Hepatocyte (in vitro differentiated cells): Measurements from ENCODE around the gene FOXF1. TPM values are rescaled to one million over a fixed set of nuclear protein-coding genes. Genes with fewer than 3 reads are reported as not detected.
A peak's percentile ranks its signal among the peaks of the same experiment; 100 is the strongest.

ENCODE experiments used
- DNase-seq: peaks from one replicate; pipeline ENCODE4 v3.0.0-alpha.2; 2016; ENCODE audit warnings: low spot score
- H2AFZ ChIP-seq: fragments of 200-600 bp; sonication (generic); 2 replicates; pipeline ENCODE4 v1.6.0; 2016; ENCODE audit warnings: antibody characterized with exemption, mild to moderate bottlenecking
- H3K27ac ChIP-seq: fragments of 200-600 bp; sonication (generic); 2 replicates; pipeline ENCODE4 v1.5.1; 2016; ENCODE audit warnings: mild to moderate bottlenecking
- H3K27me3 ChIP-seq: fragments of 200-600 bp; sonication (generic); 2 replicates; pipeline ENCODE4 v1.6.1; 2016
- H3K36me3 ChIP-seq: fragments of 200-600 bp; sonication (generic); replicated peaks from 2 replicates; pipeline ENCODE4 v1.5.1; 2016; ENCODE audit warnings: low read depth; ENCODE audit not compliant: insufficient read depth
- H3K4me1 ChIP-seq: fragments of 200-600 bp; sonication (generic); 2 replicates; pipeline ENCODE4 v1.5.1; 2016; ENCODE audit warnings: mild to moderate bottlenecking, moderate library complexity; ENCODE audit not compliant: insufficient read depth
- H3K4me2 ChIP-seq: fragments of 200-600 bp; sonication (generic); 2 replicates; pipeline ENCODE4 v1.6.0; 2016
- H3K4me3 ChIP-seq: fragments of 200-600 bp; sonication (generic); 2 replicates; pipeline ENCODE4 v1.5.1; 2016; ENCODE audit warnings: mild to moderate bottlenecking
- H3K79me2 ChIP-seq: fragments of 200-600 bp; sonication (generic); 2 replicates; pipeline ENCODE4 v1.6.0; 2017; ENCODE audit warnings: mild to moderate bottlenecking
- H3K9me2 ChIP-seq: fragments of 200-600 bp; sonication (generic); replicated peaks from 2 replicates; pipeline ENCODE4 v1.6.0; 2017; ENCODE audit warnings: mild to moderate bottlenecking; ENCODE audit not compliant: insufficient read depth
- H3K9me3 ChIP-seq: fragments of 200-600 bp; sonication (generic); 2 replicates; pipeline ENCODE4 v1.5.1; 2016; ENCODE audit warnings: low read depth, mild to moderate bottlenecking
- H4K20me1 ChIP-seq: fragments of 200-600 bp; sonication (generic); 2 replicates; pipeline ENCODE4 v1.6.0; 2016; ENCODE audit warnings: mild to moderate bottlenecking; ENCODE audit not compliant: insufficient read depth, poor library complexity, severe bottlenecking
- CTCF ChIP-seq: fragments of 200-600 bp; sonication (generic); IDR thresholded peaks from 2 replicates; pipeline ENCODE4 v1.5.1; 2016; ENCODE audit warnings: antibody characterized with exemption, mild to moderate bottlenecking; ENCODE audit not compliant: poor library complexity
- EZH2 ChIP-seq: fragments of 200-600 bp; sonication (generic); IDR thresholded peaks from 2 replicates; pipeline ENCODE4 v1.6.1; 2016; ENCODE audit warnings: antibody characterized with exemption, mild to moderate bottlenecking, borderline replicate concordance
- EZH2phosphoT487 ChIP-seq: fragments of 200-600 bp; sonication (generic); IDR thresholded peaks from one replicate; pipeline ENCODE4 v1.6.1; 2018; ENCODE audit warnings: antibody characterized with exemption, mild to moderate bottlenecking, low read depth, moderate library complexity; ENCODE audit not compliant: unreplicated experiment, severe bottlenecking
- whole genome bisulfite sequencing: methylation state at CpG from one replicate; pipeline ENCODE4 v1.1.6; 2016; ENCODE audit warnings: low lambda C conversion rate; ENCODE audit errors: missing lambda C conversion rate; 5-methylcytosine and 5-hydroxymethylcytosine counted together
- polyA plus RNA-seq: library from polyadenylated mRNA; unstranded; fragments of >200 nt; fragmentation: Nextera tagmentation; extraction: Ambion mirVana; gene quantifications from 2 replicates; pipeline ENCODE4 v1.2.1, GENCODE V29; 2016
- total RNA-seq: library from RNA; depleted of rRNA; stranded (reverse); fragments of >200 nt; gene quantifications from 2 replicates; pipeline ENCODE4 v1.2.3, GENCODE V29; 2014

FOXF1 gene
- total and polyA plus RNA-seq, 2 experiments from 2014 or later = 26.8 to 37.4 TPM

GRCh38 chr16:86505185-86505898 lies 5.0 kb upstream of the FOXF1 start:
- Histone ChIP-seq H4K20me1 (no peaks in the 10 kb centered on the region), H2AFZ (no peak overlapping the region), H3K36me3 (no peaks in the 10 kb centered on the region), H3K9me3 (no peaks in the 10 kb centered on the region), H3K4me1 (peaks cover 12% of the 10 kb centered on the region), H3K27ac (peak overlapping the region; percentile 99), H3K27me3 (peaks cover 89% of the 10 kb centered on the region), H3K79me2 (peaks cover 80% of the 10 kb centered on the region), H3K4me3 (peak overlapping the region; percentile 29), H3K9me2 (no peaks in the 10 kb centered on the region), H3K4me2 (peak overlapping the region; percentile 89)
- 6% methylated on average over 21 of the region's 67 CpGs for WGBS
- TF ChIP-seq EZH2 (peak; percentile 63), CTCF (no peak), EZH2phosphoT487 (peak; percentile 60)
- DNase-seq = no peak

DNA sequence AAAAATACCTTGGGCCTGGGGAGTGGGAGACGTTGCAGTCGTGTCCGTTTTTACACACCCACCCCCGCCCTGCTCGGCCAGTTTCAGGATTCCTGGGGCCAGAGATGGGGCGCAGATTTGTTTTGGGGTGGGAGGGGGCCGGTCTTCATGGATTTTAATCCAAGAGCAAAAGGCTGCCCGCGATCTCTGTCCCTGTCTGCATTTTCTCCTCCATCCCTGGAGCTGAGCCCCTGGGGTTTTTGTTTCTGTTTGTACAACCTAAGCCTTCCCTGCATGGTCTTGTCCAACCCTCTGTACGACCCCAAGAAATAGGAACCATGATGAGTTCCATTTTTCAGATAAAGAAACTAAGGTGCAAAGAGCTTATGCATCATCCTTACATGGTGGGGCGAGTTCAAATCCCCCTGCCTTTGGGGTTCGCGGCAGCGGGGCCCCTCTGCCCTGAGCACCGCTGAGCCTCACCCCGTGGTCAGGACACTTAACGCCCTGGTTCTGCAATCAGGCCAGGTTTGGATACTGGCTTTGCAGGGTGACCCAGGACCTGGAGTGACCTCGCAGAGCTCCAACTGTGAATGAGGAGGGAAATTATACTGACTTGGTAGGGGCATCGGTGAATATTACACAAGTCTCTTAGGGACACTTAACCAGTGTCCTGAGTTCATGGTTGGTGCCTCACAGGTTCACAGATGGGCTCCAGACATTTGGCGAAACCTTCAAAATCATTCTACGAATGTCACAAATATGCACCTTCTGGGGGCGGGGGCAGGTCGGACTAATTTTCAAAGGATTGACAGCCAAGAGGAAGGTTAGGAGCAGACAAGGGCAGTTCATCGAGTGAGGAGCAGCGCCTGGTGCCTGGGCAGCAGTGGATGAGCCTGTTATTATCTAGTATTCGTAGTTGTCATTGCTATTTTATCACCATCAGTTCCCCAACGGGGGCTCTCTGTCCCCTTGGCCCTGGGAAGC lies 4.1 kb upstream of the FOXF1 start:
- Histone ChIP-seq H2AFZ (no peak overlapping the region), H4K20me1 (peaks cover 6% of the 10 kb centered on the region), H3K9me3 (no peaks in the 10 kb centered on the region), H3K36me3 (no peaks in the 10 kb centered on the region), H3K79me2 (peaks cover 78% of the 10 kb centered on the region), H3K9me2 (no peaks in the 10 kb centered on the region), H3K27me3 (peaks cover 88% of the 10 kb centered on the region), H3K4me2 (peak overlapping the region; percentile 89), H3K4me3 (peak overlapping the region; percentile 29), H3K27ac (peak overlapping the region; percentile 99), H3K4me1 (peaks cover 8% of the 10 kb centered on the region)
- WGBS = 14% methylated on average over 27 of the region's 27 CpGs
- TF ChIP-seq CTCF = no peak
- TF ChIP-seq EZH2 = peak; percentile 64
- peak; percentile 13 for TF ChIP-seq EZH2phosphoT487
- no peak for DNase-seq

GRCh38 chr16:86507173-86508027 lies 2.9 kb upstream of the FOXF1 start:
- H3K36me3 ChIP-seq = no peaks in the 10 kb centered on the region
- peaks cover 2% of the 10 kb centered on the region for H3K4me1 ChIP-seq
- no peaks in the 10 kb centered on the region for H3K9me2 ChIP-seq
- DNase-seq = no peak
- TF ChIP-seq EZH2phosphoT487 = no peak
- peak; percentile 35 for TF ChIP-seq EZH2
- 13% methylated on average over 37 of the region's 37 CpGs for WGBS
- no peaks in the 10 kb centered on the region for H3K9me3 ChIP-seq
- peaks cover 78% of the 10 kb centered on the region for H3K79me2 ChIP-seq
- peaks cover 16% of the 10 kb centered on the region for H4K20me1 ChIP-seq
- H2AFZ ChIP-seq = no peak overlapping the region
- H3K4me2 ChIP-seq = peak overlapping the region; percentile 89
- peaks cover 87% of the 10 kb centered on the region for H3K27me3 ChIP-seq
- H3K4me3 ChIP-seq = peak overlapping the region; percentile 49
- H3K27ac ChIP-seq = peak overlapping the region; percentile 99
